ENCODE measurements around the gene F2. TPM values are rescaled to one million over a fixed set of nuclear protein-coding genes. Genes with fewer than 3 reads are reported as not detected.
A peak's percentile ranks its signal among the peaks of the same experiment; 100 is the strongest.

F2 gene
- total and polyA plus RNA-seq, 2 of the 13 experiments (the other 11 are each of a cell fraction or from before 2014, with no cell fraction given): 330 to 801 TPM

GRCh38 chr11:46675288-46675851, 43.6 kb upstream of the F2 start (continued):
- TF ChIP-seq, protein P1, sequence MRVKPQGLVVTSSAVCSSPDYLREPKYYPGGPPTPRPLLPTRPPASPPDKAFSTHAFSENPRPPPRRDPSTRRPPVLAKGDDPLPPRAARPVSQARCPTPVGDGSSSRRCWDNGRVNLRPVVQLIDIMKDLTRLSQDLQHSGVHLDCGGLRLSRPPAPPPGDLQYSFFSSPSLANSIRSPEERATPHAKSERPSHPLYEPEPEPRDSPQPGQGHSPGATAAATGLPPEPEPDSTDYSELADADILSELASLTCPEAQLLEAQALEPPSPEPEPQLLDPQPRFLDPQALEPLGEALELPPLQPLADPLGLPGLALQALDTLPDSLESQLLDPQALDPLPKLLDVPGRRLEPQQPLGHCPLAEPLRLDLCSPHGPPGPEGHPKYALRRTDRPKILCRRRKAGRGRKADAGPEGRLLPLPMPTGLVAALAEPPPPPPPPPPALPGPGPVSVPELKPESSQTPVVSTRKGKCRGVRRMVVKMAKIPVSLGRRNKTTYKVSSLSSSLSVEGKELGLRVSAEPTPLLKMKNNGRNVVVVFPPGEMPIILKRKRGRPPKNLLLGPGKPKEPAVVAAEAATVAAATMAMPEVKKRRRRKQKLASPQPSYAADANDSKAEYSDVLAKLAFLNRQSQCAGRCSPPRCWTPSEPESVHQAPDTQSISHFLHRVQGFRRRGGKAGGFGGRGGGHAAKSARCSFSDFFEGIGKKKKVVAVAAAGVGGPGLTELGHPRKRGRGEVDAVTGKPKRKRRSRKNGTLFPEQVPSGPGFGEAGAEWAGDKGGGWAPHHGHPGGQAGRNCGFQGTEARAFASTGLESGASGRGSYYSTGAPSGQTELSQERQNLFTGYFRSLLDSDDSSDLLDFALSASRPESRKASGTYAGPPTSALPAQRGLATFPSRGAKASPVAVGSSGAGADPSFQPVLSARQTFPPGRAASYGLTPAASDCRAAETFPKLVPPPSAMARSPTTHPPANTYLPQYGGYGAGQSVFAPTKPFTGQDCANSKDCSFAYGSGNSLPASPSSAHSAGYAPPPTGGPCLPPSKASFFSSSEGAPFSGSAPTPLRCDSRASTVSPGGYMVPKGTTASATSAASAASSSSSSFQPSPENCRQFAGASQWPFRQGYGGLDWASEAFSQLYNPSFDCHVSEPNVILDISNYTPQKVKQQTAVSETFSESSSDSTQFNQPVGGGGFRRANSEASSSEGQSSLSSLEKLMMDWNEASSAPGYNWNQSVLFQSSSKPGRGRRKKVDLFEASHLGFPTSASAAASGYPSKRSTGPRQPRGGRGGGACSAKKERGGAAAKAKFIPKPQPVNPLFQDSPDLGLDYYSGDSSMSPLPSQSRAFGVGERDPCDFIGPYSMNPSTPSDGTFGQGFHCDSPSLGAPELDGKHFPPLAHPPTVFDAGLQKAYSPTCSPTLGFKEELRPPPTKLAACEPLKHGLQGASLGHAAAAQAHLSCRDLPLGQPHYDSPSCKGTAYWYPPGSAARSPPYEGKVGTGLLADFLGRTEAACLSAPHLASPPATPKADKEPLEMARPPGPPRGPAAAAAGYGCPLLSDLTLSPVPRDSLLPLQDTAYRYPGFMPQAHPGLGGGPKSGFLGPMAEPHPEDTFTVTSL (CRISPR knock-in tag; IDR thresholded peaks at IDR 0.05; ENCODE audit: borderline replicate concordance): no peak
- no peak for TF ChIP-seq ZNF33B (CRISPR knock-in tag; IDR thresholded peaks at IDR 0.05)
- no peak for TF ChIP-seq THAP8 (CRISPR knock-in tag; IDR thresholded peaks at IDR 0.05; ENCODE audit: borderline replicate concordance)
- TF ChIP-seq, protein P2, sequence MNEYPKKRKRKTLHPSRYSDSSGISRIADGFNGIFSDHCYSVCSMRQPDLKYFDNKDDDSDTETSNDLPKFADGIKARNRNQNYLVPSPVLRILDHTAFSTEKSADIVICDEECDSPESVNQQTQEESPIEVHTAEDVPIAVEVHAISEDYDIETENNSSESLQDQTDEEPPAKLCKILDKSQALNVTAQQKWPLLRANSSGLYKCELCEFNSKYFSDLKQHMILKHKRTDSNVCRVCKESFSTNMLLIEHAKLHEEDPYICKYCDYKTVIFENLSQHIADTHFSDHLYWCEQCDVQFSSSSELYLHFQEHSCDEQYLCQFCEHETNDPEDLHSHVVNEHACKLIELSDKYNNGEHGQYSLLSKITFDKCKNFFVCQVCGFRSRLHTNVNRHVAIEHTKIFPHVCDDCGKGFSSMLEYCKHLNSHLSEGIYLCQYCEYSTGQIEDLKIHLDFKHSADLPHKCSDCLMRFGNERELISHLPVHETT (CRISPR knock-in tag; conservative IDR thresholded peaks at IDR 0.05): no peak
- no peak for TF ChIP-seq MTF2 (CRISPR knock-in tag; IDR thresholded peaks at IDR 0.05; ENCODE audit: borderline replicate concordance)
- no peak for TF ChIP-seq PAF1 (CRISPR knock-in tag; IDR thresholded peaks at IDR 0.05)
- TF ChIP-seq ZFP62 (CRISPR knock-in tag; IDR thresholded peaks at IDR 0.05): no peak
- no peak for TF ChIP-seq ZNF382 (CRISPR knock-in tag; IDR thresholded peaks at IDR 0.05; ENCODE audit: borderline replicate concordance)
- TF ChIP-seq ZBTB8A (CRISPR knock-in tag; IDR thresholded peaks at IDR 0.05; ENCODE audit: borderline replicate concordance, low read depth): no peak
- TF ChIP-seq ZNF687 (CRISPR knock-in tag; IDR thresholded peaks at IDR 0.05): no peak; the same call in none of the 2 replicates
- peak; percentile 20 for TF ChIP-seq XRCC5 (optimal IDR thresholded peaks at IDR 0.05; ENCODE audit: low read length)
- TF ChIP-seq SOX5 (CRISPR knock-in tag; IDR thresholded peaks at IDR 0.05; ENCODE audit: borderline replicate concordance): no peak
- TF ChIP-seq ESRRA (CRISPR knock-in tag; IDR thresholded peaks at IDR 0.05; ENCODE audit: low read depth): no peak
- no peak for TF ChIP-seq SP1 (IDR thresholded peaks at IDR 0.05)
- no peak for TF ChIP-seq SP1 (CRISPR knock-in tag; IDR thresholded peaks at IDR 0.05)
- no peak for TF ChIP-seq TEF (CRISPR knock-in tag; IDR thresholded peaks at IDR 0.05)
- no peak for TF ChIP-seq SOX6 (IDR thresholded peaks at IDR 0.05)
- TF ChIP-seq SOX6 (CRISPR knock-in tag; IDR thresholded peaks at IDR 0.05): peak; percentile 29; the same call in 1 of the 2 replicates
- peak; percentile 80 for TF ChIP-seq CEBPG (CRISPR knock-in tag; IDR thresholded peaks at IDR 0.05)
